Neural cell (in vitro differentiated cells): ENCODE results near the gene SPRR2D. TPM values are rescaled to one million over a fixed set of nuclear protein-coding genes. Genes with fewer than 3 reads are reported as not detected.
"Not testable (repeated sequence)": the region's sequence is repeated elsewhere in the genome, so short reads cannot be mapped to it uniquely, and the experiment has no call there.

Experiments
- H2AFZ ChIP-seq: fragments of 200-600, 300-800 bp; sonication (generic), shearing (Covaris generic); 2 replicates; pipeline ENCODE4 v1.6.0; 2014; ENCODE audit warnings: low read depth, mild to moderate bottlenecking, antibody characterized with exemption, low read length, moderate library complexity
- H3F3A ChIP-seq: fragments of 200-600 bp; shearing (Covaris generic); 2 replicates; pipeline ENCODE4 v1.6.1; 2016; ENCODE audit warnings: mild to moderate bottlenecking, moderate library complexity, mixed read lengths, antibody characterized with exemption, low read length; ENCODE audit not compliant: insufficient read depth, poor library complexity, severe bottlenecking
- H3K27ac ChIP-seq: fragments of 200-600, 300-800 bp; sonication (generic), shearing (Covaris generic); 2 replicates; pipeline ENCODE4 v1.5.1; 2014; ENCODE audit warnings: mild to moderate bottlenecking, low read length, moderate library complexity
- H3K27me3 ChIP-seq: fragments of 300-800, 200-600 bp; sonication (generic), shearing (Covaris generic); 2 replicates; pipeline ENCODE4 v1.6.0; 2014; ENCODE audit warnings: mild to moderate bottlenecking, low read depth, low read length, moderate library complexity; ENCODE audit not compliant: insufficient read depth
- H3K36me3 ChIP-seq: fragments of 300-800, 200-600 bp; sonication (generic), shearing (Covaris generic); 2 replicates; pipeline ENCODE4 v1.5.1; 2014; ENCODE audit warnings: mild to moderate bottlenecking, antibody characterized with exemption, low read length, moderate library complexity; ENCODE audit not compliant: insufficient read depth
- H3K4me2 ChIP-seq: fragments of 300-800, 200-600 bp; sonication (generic), shearing (Covaris generic); 2 replicates; pipeline ENCODE4 v1.6.0; 2014; ENCODE audit warnings: mild to moderate bottlenecking, low read length
- H3K4me3 ChIP-seq: fragments of 300-800, 200-600 bp; sonication (generic), shearing (Covaris generic); 2 replicates; pipeline ENCODE4 v1.5.1; 2014; ENCODE audit warnings: mild to moderate bottlenecking, low read length, moderate library complexity
- H3K79me2 ChIP-seq: fragments of 200-600 bp; shearing (Covaris generic); replicated peaks from 2 replicates; pipeline ENCODE4 v1.6.0; 2014; ENCODE audit warnings: mild to moderate bottlenecking, low read length, moderate library complexity; ENCODE audit not compliant: insufficient read depth
- H3K9ac ChIP-seq: fragments of 300-800, 200-600 bp; sonication (generic), shearing (Covaris generic); 2 replicates; pipeline ENCODE4 v1.6.1; 2016; ENCODE audit warnings: mild to moderate bottlenecking, low read length, mixed read lengths
- H3K9me2 ChIP-seq: fragments of 200-600 bp; shearing (Covaris generic); 2 replicates; pipeline ENCODE4 v1.6.1; 2016; ENCODE audit warnings: mild to moderate bottlenecking, low read length, mixed read lengths; ENCODE audit not compliant: insufficient read depth
- H3K9me3 ChIP-seq: fragments of 200-600, 300-800 bp; sonication (generic), shearing (Covaris generic); 2 replicates; pipeline ENCODE4 v1.6.1; 2016; ENCODE audit warnings: mild to moderate bottlenecking, mixed run types, low read length, moderate library complexity, mixed read lengths
- H4K20me1 ChIP-seq: fragments of 200-600 bp; shearing (Covaris generic); 2 replicates; pipeline ENCODE4 v1.6.1; 2016; ENCODE audit warnings: mild to moderate bottlenecking, mixed run types; ENCODE audit not compliant: insufficient read depth
- CTCF ChIP-seq: fragments of 450-650 bp; IDR thresholded peaks from 2 replicates; pipeline ENCODE4 v1.5.1; 2014; ENCODE audit warnings: antibody characterized with exemption, mild to moderate bottlenecking, moderate library complexity; ENCODE audit not compliant: poor library complexity, severe bottlenecking
- EP300 ChIP-seq: fragments of 450-650 bp; conservative IDR thresholded peaks from 2 replicates; pipeline ENCODE4 v1.6.1; 2014; ENCODE audit warnings: antibody characterized with exemption, mild to moderate bottlenecking, moderate library complexity; ENCODE audit not compliant: poor library complexity, severe bottlenecking
- EZH2 ChIP-seq: fragments of 200-600, 300-800 bp; shearing (Covaris generic), sonication (generic); IDR thresholded peaks from 2 replicates; pipeline ENCODE4 v1.6.1; 2014; ENCODE audit warnings: antibody characterized with exemption, low read length, borderline replicate concordance, mild to moderate bottlenecking; ENCODE audit not compliant: insufficient read depth, poor library complexity, severe bottlenecking
- MXI1 ChIP-seq: fragments of 450-650 bp; conservative IDR thresholded peaks from 2 replicates; pipeline ENCODE4 v1.6.1; 2014; ENCODE audit warnings: antibody characterized with exemption, mild to moderate bottlenecking; ENCODE audit not compliant: poor library complexity, severe bottlenecking
- POLR2AphosphoS5 ChIP-seq: IDR thresholded peaks from 2 replicates; pipeline ENCODE4 v1.6.1; 2012
- RAD21 ChIP-seq: fragments of 450-650 bp; conservative IDR thresholded peaks from 2 replicates; pipeline ENCODE4 v1.6.1; 2014; ENCODE audit warnings: antibody characterized with exemption, mild to moderate bottlenecking, moderate library complexity
- REST ChIP-seq: IDR thresholded peaks from 2 replicates; pipeline ENCODE4 v1.6.1; 2012; ENCODE audit warnings: borderline replicate concordance
- SMC3 ChIP-seq: fragments of 450-650 bp; conservative IDR thresholded peaks from 2 replicates; pipeline ENCODE4 v1.6.1; 2014; ENCODE audit warnings: antibody characterized with exemption, mild to moderate bottlenecking, moderate library complexity; ENCODE audit not compliant: poor library complexity
- TAF1 ChIP-seq: IDR thresholded peaks from 2 replicates; pipeline ENCODE4 v1.6.1; 2012; ENCODE audit warnings: low read depth
- polyA plus RNA-seq: library from polyadenylated mRNA; depleted of rRNA; stranded (reverse); fragments of >200 nt; gene quantifications from 2 replicates; pipeline ENCODE4 v1.2.3, GENCODE V29; 2014

Gene SPRR2D
- polyA plus RNA-seq, 1 donor from 2014 or later = not detected

GRCh38 chr1:153024413-153024812, 16.5 kb downstream of the SPRR2D start:
- Histone ChIP-seq H2AFZ (no peak overlapping the region), H3K9ac (no peak overlapping the region), H3K9me3 (no peaks in the 10 kb centered on the region), H3K79me2 (no peaks in the 10 kb centered on the region), H3F3A (no peaks in the 10 kb centered on the region), H4K20me1 (no peaks in the 10 kb centered on the region), H3K4me2 (no peak overlapping the region), H3K36me3 (no peaks in the 10 kb centered on the region), H3K9me2 (no peaks in the 10 kb centered on the region), H3K27me3 (no peaks in the 10 kb centered on the region), H3K4me3 (no peak overlapping the region), H3K27ac (no peak overlapping the region)
- no peak for TF ChIP-seq POLR2AphosphoS5
- no peak for TF ChIP-seq SMC3
- no peak for TF ChIP-seq EP300
- no peak for TF ChIP-seq CTCF
- no peak for TF ChIP-seq MXI1
- TF ChIP-seq REST = no peak
- no peak for TF ChIP-seq EZH2

GRCh38 chr1:153023109-153023508, 17.8 kb downstream of the SPRR2D start:
- TF ChIP-seq SMC3 = no peak
- no peak for TF ChIP-seq EZH2
- TF ChIP-seq RAD21 = no peak
- TF ChIP-seq EP300 = no peak
- TF ChIP-seq CTCF = no peak
- TF ChIP-seq TAF1 = no peak
- TF ChIP-seq REST = no peak
- no peak for TF ChIP-seq POLR2AphosphoS5
- Histone ChIP-seq H3K4me3 (no peak overlapping the region), H3K27me3 (no peaks in the 10 kb centered on the region), H3K9me2 (no peaks in the 10 kb centered on the region), H3K79me2 (no peaks in the 10 kb centered on the region), H2AFZ (no peak overlapping the region), H3K4me2 (no peak overlapping the region), H3K27ac (no peak overlapping the region), H3K36me3 (no peaks in the 10 kb centered on the region), H3K9ac (no peak overlapping the region), H3K9me3 (no peaks in the 10 kb centered on the region), H4K20me1 (no peaks in the 10 kb centered on the region), H3F3A (no peaks in the 10 kb centered on the region)

GRCh38 chr1:153022340-153022739, 18.6 kb downstream of the SPRR2D start:
- not testable (repeated sequence) for H3K79me2 ChIP-seq, H3K27me3 ChIP-seq, H3K9me3 ChIP-seq, H3K9me2 ChIP-seq, H3K4me3 ChIP-seq, H3F3A ChIP-seq, H3K4me2 ChIP-seq, H2AFZ ChIP-seq, H3K27ac ChIP-seq, H3K9ac ChIP-seq, H4K20me1 ChIP-seq, H3K36me3 ChIP-seq
